Pancreas (tissue), 10 donors: ENCODE results near the gene RAB40C. TPM values are rescaled to one million over a fixed set of nuclear protein-coding genes. Genes with fewer than 3 reads are reported as not detected.

Experiments used
- ATAC-seq, 4 donors: fragments of 200-7000 bp; cut with Tn5 transposase; one replicate each; pipeline versions ENCODE4 v1.8.0 to v1.9.1; 2020; ENCODE audit warnings: mild to moderate bottlenecking in 4 of 4, moderate library complexity in 4 of 4
- DNase-seq, 6 donors: peaks; one replicate each; pipeline ENCODE4 v3.0.0-alpha.2; 2020
- FAIRE-seq: peaks from 2 replicates; lab custom pipeline; 2012; peaks lifted over from hg19 to GRCh38; lab: Jason Lieb, UNC
- H3K27ac ChIP-seq, 4 donors: fragments of 200-600 bp; sonication (generic); 1 replicate in 3 of 4; 2 replicates in 1 of 4; pipeline versions ENCODE4 v1.5.0 to v1.8.0; 2020
- H3K27me3 ChIP-seq, 4 donors: fragments of 200-600 bp; one replicate each; pipeline ENCODE4 v1.8.0; 2021
- H3K36me3 ChIP-seq, 3 donors: fragments of 200-600 bp; sonication (generic) in 1 of 3; one replicate each; pipeline versions ENCODE4 v1.5.0 to v1.8.0; 2020 to 2021
- H3K4me1 ChIP-seq, 3 donors: fragments of 200-600 bp; one replicate each; pipeline ENCODE4 v1.8.0; 2021
- H3K4me3 ChIP-seq, 4 donors: fragments of 200-600 bp; sonication (generic) in 2 of 4; one replicate each; pipeline versions ENCODE4 v1.5.0 to v1.8.0; 2020 to 2021
- H3K9me3 ChIP-seq, 4 donors: fragments of 200-600 bp; one replicate each; pipeline ENCODE4 v1.8.0; 2021
- CTCF ChIP-seq, 4 donors: fragments of 200-600 bp; sonication (generic) in 3 of 4; IDR thresholded peaks; one replicate each; pipeline versions ENCODE4 v1.5.0 to v1.8.0; 2021; ENCODE audit warnings: antibody characterized with exemption in 4 of 4
- WGBS, 2 donors: extraction: QIAGEN DNeasy Blood & Tissue Kit; methylation state at CpG; one replicate each; pipeline ENCODE4 v1.1.7; 2013; 5-methylcytosine and 5-hydroxymethylcytosine counted together
- intact Hi-C, 3 donors: fragments of 100-400 bp; cut with DNase I; formaldehyde crosslinking; loops; one replicate each; pipeline versions ENCODE4 v1.11.1 to v1.14.2; 2022
- polyA plus RNA-seq, 2 donors: library from polyadenylated mRNA; stranded (reverse); fragments of 200-250 nt; gene quantifications; one replicate each; pipeline ENCODE4 v1.2.3, GENCODE V29; 2013
- total RNA-seq, 6 donors: library from RNA; stranded (reverse); fragmentation: NEBNext Ultra II Directional in 4 of 6; extraction: Animal tissue kit (Norgen Biotek cat#: 25700) in 4 of 6; gene quantifications; one replicate each; pipeline versions ENCODE4 v1.2.1 to v1.2.4, GENCODE V29; 2021 to 2023
- donor health status: healthy with polysubstance abuse.
- donor health status: DM: no; HTN: no; CAD: no; lungs with moderate emphysema.
- donor health status: DM: no; HTN: no; CAD: no.
- donor health status: control.
- donor health status: control.
- donor health status: Bipolar disorder and iron deficiency.
- donor health status: DM: yes; HTN: yes; CAD: no.
- donor health status: DM: no; HTN: no; CAD: no.
- donor health status: DM: no; HTN: no; CAD: no.
- donor health status: DM: yes; HTN: yes; CAD: no.

The RAB40C gene
- total and polyA plus RNA-seq, 8 donors: 19.4 to 71.4 (median 33.8) TPM

DNA sequence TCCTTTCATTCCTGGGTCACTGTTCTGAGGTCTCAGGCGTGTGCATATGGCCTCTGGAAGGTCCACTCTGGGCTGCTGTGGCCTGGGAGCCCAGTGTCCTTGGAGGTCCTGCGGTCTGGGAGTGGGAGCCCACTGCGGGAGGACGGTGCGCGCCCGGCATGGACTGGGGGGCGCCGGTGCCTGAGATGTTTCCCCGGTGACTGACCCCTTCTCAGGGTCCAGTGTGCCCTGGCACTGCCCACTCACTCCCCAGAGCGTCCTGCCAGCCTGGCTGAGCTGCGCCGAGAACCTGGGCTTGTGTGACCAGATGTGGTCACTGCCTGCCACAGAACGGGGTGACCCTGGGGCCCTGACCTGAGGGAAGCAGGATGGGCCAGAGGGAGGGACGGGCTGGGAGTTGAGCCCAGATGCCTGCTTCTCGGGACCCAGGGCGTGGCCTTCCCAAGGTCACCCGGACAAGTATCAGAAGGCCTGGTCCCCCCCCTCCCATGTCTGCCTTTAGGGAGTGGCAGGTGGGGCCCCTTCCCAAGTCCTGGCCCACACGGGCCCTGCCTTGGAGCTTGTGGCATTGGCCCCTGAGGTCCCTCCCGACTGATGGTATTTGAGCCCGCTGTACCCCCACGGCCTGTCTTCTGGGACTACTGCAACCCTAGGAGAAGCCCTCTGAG, 84.5 kb downstream of the RAB40C start:
- WGBS, 2 donors: 65 to 67% methylated on average over 21 to 22 of the region's 22 CpGs
- no peak overlapping the region for H3K4me3 ChIP-seq
- H3K4me1 ChIP-seq: no peaks in the 10 kb centered on the region

GRCh38 chr16:674968-675883, 85.4 kb downstream of the RAB40C start, which contains the start of gene RHBDL1:
Gene RHBDL1 (plus strand): TSS chr16:675671. CDS start chr16:675791, 120 bp downstream.
- DNase-seq (peak in 3 of 6 donors; percentile 53 to 87 (median 76)), FAIRE-seq (no peak), ATAC-seq (no peak)
- no peak for TF ChIP-seq CTCF (IDR thresholded peaks at IDR 0.05)
- 9 to 16% methylated on average over 31 to 73 of the region's 73 CpGs for WGBS, 2 donors
- H3K27ac ChIP-seq: no peak within 1 kb of the TSS
- H3K36me3 ChIP-seq: peaks cover 0 to 28% (median 27%) of the 10 kb centered on the region in 3 donors
- no peaks in the 10 kb centered on the region for H3K9me3 ChIP-seq
- H3K4me1 ChIP-seq: no peaks in the 10 kb centered on the region
- intact Hi-C loops: no loop called here
- H3K4me3 ChIP-seq: peak within 1 kb of the TSS in 2 of 4 donors; percentile 30 to 35
- no peaks in the 10 kb centered on the region for H3K27me3 ChIP-seq

More for the DNA sequence above, 84.5 kb downstream of the RAB40C start:
- no peaks in the 10 kb centered on the region for H3K27me3 ChIP-seq
- H3K9me3 ChIP-seq: no peaks in the 10 kb centered on the region
- no peak overlapping the region for H3K27ac ChIP-seq
- ATAC-seq (peak in 1 of 4 donors; percentile 5), DNase-seq (peak in 2 of 6 donors; percentile 32 to 79), FAIRE-seq (no peak)
- intact Hi-C loops: no loop called here
- H3K36me3 ChIP-seq: peaks cover 6 to 35% (median 32%) of the 10 kb centered on the region in 3 donors
- TF ChIP-seq CTCF (IDR thresholded peaks at IDR 0.05): no peak

- Histone ChIP-seq H3K4me3 (peak overlapping the region in 2 of 4 donors; percentile 30 to 35), H3K4me1 (peaks cover under 1 to 2% (median 1%) of the 10 kb centered on the region in 3 donors), H3K36me3 (peaks cover 0 to 21% (median 20%) of the 10 kb centered on the region in 3 donors), H3K9me3 (no peaks in the 10 kb centered on the region), H3K27ac (no peak overlapping the region), H3K27me3 (no peaks in the 10 kb centered on the region)
- FAIRE-seq (no peak), ATAC-seq (no peak), DNase-seq (peak in 1 of 6 donors; percentile 87)
- WGBS, 2 donors: 42 to 46% methylated on average over 24 to 25 of the region's 25 CpGs
- intact Hi-C loops: no loop called here
- TF ChIP-seq CTCF (IDR thresholded peaks at IDR 0.05): no peak
Measured at GRCh38 chr16:675884-676564, 86.2 kb downstream of the RAB40C start.

DNA sequence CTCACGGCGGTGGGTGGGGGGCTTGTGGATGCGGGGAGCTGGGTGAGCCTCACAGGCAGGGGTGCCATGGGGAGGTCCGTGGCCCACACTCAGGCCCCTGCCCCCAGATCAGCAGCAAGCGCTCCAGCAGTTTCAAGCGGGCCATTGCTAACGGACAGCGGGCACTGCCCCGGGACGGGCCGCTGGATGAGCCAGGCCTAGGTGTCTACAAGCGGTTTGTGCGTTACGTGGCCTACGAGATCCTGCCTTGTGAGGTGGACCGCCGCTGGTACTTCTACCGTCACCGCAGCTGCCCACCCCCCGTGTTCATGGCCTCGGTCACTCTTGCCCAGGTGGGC, 86.7 kb downstream of the RAB40C start:
- H3K9me3 ChIP-seq: no peaks in the 10 kb centered on the region
- peaks cover 0 to 17% (median 15%) of the 10 kb centered on the region in 3 donors for H3K36me3 ChIP-seq
- ATAC-seq (no peak), DNase-seq (no peak), FAIRE-seq (no peak)
- TF ChIP-seq CTCF (IDR thresholded peaks at IDR 0.05): no peak
- intact Hi-C loops: no loop called here
- peaks cover 5 to 7% (median 6%) of the 10 kb centered on the region in 3 donors for H3K4me1 ChIP-seq
- WGBS, 2 donors: 88 to 92% methylated on average over 18 to 21 of the region's 21 CpGs
- no peak overlapping the region for H3K4me3 ChIP-seq
- no peak overlapping the region for H3K27ac ChIP-seq
- no peaks in the 10 kb centered on the region for H3K27me3 ChIP-seq
